ENCODE results near the gene PCSK2.

PCSK2 gene

DNA sequence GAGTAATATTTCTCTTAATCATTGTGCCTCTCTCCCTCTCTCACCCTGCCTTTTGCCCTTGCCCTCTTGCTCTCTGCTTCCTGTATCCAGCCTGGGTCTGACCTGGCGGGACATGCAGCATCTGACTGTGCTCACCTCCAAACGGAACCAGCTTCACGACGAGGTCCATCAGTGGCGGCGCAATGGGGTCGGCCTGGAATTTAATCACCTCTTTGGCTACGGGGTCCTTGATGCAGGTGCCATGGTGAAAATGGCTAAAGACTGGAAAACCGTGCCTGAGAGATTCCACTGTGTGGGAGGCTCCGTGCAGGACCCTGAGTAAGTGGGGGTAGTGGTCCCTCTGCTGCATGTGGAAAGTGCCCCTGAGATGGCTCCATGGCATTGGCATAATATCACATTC, 238.4 kb downstream of the PCSK2 start:
- DNase-seq (ENCODE audit: low spot score), result no peak
- TF ChIP-seq, protein P1, sequence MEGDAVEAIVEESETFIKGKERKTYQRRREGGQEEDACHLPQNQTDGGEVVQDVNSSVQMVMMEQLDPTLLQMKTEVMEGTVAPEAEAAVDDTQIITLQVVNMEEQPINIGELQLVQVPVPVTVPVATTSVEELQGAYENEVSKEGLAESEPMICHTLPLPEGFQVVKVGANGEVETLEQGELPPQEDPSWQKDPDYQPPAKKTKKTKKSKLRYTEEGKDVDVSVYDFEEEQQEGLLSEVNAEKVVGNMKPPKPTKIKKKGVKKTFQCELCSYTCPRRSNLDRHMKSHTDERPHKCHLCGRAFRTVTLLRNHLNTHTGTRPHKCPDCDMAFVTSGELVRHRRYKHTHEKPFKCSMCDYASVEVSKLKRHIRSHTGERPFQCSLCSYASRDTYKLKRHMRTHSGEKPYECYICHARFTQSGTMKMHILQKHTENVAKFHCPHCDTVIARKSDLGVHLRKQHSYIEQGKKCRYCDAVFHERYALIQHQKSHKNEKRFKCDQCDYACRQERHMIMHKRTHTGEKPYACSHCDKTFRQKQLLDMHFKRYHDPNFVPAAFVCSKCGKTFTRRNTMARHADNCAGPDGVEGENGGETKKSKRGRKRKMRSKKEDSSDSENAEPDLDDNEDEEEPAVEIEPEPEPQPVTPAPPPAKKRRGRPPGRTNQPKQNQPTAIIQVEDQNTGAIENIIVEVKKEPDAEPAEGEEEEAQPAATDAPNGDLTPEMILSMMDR (IDR thresholded peaks at IDR 0.05; ENCODE audit: extremely low read depth, missing control alignments), result no peak

DNA sequence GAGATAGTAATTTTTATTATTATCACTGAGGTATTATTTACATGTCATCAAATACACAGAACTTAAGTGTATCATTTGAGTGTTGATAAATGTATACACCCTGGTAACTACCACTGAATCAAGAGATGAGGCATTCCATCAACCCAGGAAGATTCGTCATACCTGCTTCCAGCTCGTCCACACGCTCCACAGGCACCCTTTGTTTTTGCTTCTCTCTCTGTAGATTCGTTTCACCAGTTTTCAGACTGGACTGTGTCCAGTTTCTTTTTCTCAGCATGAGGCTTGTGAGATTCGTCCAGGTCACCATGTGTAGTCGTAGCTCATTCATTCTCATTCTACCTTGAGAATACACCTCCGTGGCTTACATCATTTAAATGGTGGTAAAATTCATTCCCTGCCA, 239.8 kb downstream of the PCSK2 start:
- TF ChIP-seq, protein P1 (IDR thresholded peaks at IDR 0.05; ENCODE audit: extremely low read depth, missing control alignments), result no peak
- no peak for DNase-seq (ENCODE audit: low spot score)

DNA sequence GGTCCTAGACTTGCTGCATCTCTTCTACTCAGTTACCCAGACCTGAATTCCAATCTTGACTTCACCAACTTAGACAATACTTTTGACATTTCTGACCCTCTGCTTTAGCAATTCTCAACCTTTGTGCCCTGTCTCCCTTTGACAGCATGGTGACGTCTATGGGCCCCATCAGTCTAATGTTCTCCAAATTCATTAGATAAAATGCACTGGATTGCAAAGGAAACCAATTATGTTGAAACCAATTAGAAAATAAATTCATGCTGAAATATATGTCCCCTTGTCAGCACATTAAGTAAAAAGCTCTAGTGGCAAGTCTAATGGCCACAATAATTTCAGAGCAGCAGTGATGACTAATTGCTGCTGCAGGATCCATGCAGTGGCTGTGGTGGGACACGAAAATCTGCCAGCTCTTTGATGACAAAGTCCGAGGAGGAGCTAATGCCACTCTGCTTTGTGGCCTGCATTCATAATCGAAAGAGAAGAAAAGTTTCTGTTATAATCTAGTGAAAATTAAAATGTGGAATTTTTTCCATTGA, 240.3 kb downstream of the PCSK2 start:
- no peak for DNase-seq (ENCODE audit: low spot score)
- TF ChIP-seq, protein P1 (IDR thresholded peaks at IDR 0.05; ENCODE audit: extremely low read depth, missing control alignments), result no peak

DNA sequence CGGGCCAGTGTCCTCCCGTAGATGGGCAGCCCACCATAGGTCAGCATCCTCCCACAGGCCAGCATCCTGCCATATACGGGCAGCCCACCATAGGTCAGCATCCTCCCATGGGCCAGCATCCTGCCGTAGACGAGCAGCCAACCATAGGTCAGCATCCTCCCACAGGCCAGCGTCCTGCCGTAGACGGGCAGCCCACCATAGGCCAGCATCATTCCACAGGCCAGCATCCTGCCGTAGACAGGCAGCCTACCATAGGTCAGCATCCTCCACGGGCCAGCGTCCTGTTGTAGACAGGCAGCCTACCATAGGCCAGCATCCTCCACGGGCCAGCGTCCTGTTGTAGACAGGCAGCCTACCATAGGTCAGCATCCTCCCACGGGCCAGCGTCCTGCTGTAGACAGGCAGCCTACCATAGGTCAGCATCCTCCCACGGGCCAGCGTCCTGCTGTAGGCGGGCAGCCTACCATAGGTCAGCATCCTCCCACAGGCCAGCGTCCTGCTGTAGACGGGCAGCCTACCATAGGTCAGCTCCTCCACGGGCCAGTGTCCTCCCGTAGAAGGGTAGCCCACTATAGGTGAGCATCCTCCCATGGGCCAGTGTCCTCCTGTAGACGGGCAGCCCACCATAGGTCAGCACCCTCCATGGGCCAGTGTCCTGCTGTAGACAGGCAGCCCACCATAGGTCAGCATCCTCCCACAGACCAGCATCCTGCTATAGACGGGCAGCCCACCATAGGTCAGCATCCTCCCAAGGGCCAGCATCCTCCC, 241.4 kb downstream of the PCSK2 start:
- DNase-seq (ENCODE audit: low spot score), result no peak
- TF ChIP-seq, protein P1 (IDR thresholded peaks at IDR 0.05; ENCODE audit: extremely low read depth, missing control alignments), result no peak

DNA sequence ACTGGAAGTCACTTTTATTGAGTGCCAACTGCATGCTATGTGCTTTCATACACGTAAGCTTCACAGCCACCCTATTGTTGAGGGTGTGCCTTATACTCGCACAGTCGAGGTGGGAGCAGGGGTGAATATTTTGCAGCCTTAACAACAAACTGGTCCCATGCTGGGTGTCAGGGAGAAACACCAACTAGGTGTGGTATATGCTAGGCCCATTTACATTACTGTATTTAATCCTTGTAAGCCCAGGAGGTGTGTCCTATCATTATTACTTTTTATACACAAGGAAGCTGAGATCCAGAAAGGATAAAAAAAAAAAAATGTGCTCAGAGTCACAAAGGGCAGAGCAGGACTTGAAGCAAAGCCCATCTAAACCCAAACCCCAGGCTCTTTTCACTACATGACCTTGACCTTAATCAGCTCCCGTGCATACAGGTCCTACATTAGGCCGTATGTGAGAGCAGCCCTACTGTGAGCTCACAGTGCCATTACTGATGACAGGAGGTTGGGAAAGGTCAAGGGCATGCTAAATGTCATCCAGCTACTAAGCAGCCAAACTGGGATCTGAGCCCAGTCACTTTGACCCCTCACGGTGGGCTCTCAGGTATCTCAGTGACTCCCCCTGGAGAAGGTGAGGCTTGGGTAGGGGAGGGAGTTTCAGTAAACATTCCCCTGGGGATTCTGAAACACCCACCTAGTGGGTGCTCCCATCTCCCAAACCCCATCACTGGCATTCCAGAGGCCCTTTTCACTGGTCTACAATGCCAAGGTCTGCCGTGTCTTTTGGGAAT, 242.6 kb downstream of the PCSK2 start:
- TF ChIP-seq, protein P1 (IDR thresholded peaks at IDR 0.05; ENCODE audit: extremely low read depth, missing control alignments), result no peak
- DNase-seq (ENCODE audit: low spot score), result no peak

DNA sequence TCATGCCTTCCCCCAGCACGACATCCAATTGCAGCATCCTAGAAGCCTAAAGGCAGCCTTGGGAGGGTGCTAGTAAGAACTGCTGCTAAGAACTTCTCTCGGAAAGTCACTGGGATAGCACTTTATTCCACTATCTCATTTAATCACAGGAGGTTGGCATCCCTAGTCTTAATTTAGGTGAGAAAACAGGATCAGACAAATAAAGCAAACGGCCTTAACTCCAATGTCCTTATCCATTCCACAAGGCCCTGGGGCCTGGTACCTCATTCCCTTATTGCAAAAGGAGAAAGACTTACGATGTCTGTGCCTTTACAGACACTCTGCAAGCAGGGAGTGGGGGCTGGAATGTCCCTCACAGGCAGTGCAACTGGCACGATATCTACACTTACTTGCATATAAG, 243.7 kb downstream of the PCSK2 start:
- TF ChIP-seq, protein P1 (IDR thresholded peaks at IDR 0.05; ENCODE audit: extremely low read depth, missing control alignments), result no peak
- no peak for DNase-seq (ENCODE audit: low spot score)

DNA sequence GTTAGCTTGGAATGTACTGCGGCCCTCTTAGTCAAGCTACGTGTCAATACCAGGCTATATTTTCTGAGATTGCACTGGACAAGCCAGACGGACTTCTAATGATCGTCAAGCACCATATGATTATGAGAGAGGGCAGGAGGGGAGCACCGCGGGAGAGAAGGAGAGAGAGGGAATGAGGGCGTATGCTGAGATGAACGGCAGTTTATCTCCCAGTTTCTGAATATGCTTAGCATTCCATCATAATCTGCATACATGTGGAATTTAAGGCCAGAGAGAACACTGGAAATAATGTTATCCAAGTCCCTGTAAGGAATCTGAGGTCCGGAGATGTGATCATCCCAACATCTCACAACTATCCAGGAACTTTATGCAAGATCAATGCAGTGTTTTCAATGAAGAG, 244.1 kb downstream of the PCSK2 start:
- no peak for DNase-seq (ENCODE audit: low spot score)
- TF ChIP-seq, protein P1 (IDR thresholded peaks at IDR 0.05; ENCODE audit: extremely low read depth, missing control alignments), result no peak

Data from GM20000 (cell line).